SK-N-SH (cell line): ENCODE measurements around the gene GPNMB. TPM values are rescaled to one million over a fixed set of nuclear protein-coding genes. Genes with fewer than 3 reads are reported as not detected.

Experiments
- CTCF ChIA-PET: fragments of 300-600, 350-600 bp; formaldehyde crosslinking; extraction: SDS; loops from one replicate; lab custom pipeline; 2021; lab: Yijun Ruan, JAX
- POLR2A ChIA-PET: fragments of 350-600 bp; sonication (Branson Sonifier 250); formaldehyde crosslinking; extraction: SDS; loops from one replicate; lab custom pipeline; 2020; ENCODE audit warnings: antibody characterized with exemption, inconsistent platforms; lab: Yijun Ruan, JAX
- DNase-seq: peaks from one replicate; pipeline ENCODE4 v3.0.0; 2012
- H2AFZ ChIP-seq: fragments of 200-600 bp; sonication (generic); 2 replicates; pipeline ENCODE4 v1.8.1; 2016; ENCODE audit warnings: antibody characterized with exemption, mild to moderate bottlenecking, low read depth
- H3F3A ChIP-seq: fragments of 200-600 bp; sonication (generic); replicated peaks from 2 replicates; pipeline ENCODE3; 2016; ENCODE audit warnings: antibody characterized with exemption, mild to moderate bottlenecking; ENCODE audit not compliant: insufficient read depth
- H3K27ac ChIP-seq, 2 experiments: fragments of 200-500 bp in 1 of 2; fragments of 200-600 bp in 1 of 2; sonication (Bioruptor generic) in 1 of 2; sonication (generic), shearing (Covaris generic) in 1 of 2; 2 replicates each; pipeline versions ENCODE4 v1.5.1 to v1.6.1; 2014 to 2016; ENCODE audit warnings: low read depth in 2 of 2, inconsistent platforms in 1 of 2, low read length in 1 of 2, mild to moderate bottlenecking in 1 of 2, mixed read lengths in 1 of 2
- H3K27me3 ChIP-seq: fragments of 200-600 bp; sonication (generic), shearing (Covaris generic); 2 replicates; pipeline ENCODE4 v1.6.1; 2016; ENCODE audit warnings: mixed run types; ENCODE audit not compliant: insufficient read depth
- H3K36me3 ChIP-seq, 2 experiments: fragments of 200-500 bp in 1 of 2; fragments of 200-600 bp in 1 of 2; sonication (Bioruptor generic) in 1 of 2; sonication (generic) in 1 of 2; replicated peaks in 1 of 2; 2 replicates each; pipeline versions ENCODE3 to v1.5.1; 2014 to 2016; ENCODE audit warnings: low read length in 1 of 2, mild to moderate bottlenecking in 1 of 2; ENCODE audit not compliant: insufficient read depth in 2 of 2, control insufficient read depth in 1 of 2
- H3K4me1 ChIP-seq, 2 experiments: fragments of 200-500 bp in 1 of 2; fragments of 200-600 bp in 1 of 2; sonication (Bioruptor generic) in 1 of 2; sonication (generic), shearing (Covaris generic) in 1 of 2; 2 replicates each; pipeline versions ENCODE4 v1.5.1 to v1.6.1; 2014 to 2016; ENCODE audit warnings: low read depth in 1 of 2, low read length in 1 of 2, mixed run types in 1 of 2; ENCODE audit not compliant: insufficient read depth in 2 of 2, control insufficient read depth in 1 of 2
- H3K4me2 ChIP-seq: fragments of 200-600 bp; sonication (generic), shearing (Covaris generic); 2 replicates; pipeline ENCODE4 v1.6.1; 2017; ENCODE audit warnings: mixed run types
- H3K4me3 ChIP-seq, 2 experiments: fragments of 200-500 bp in 1 of 2; fragments of 200-600 bp in 1 of 2; sonication (Bioruptor generic) in 1 of 2; sonication (generic), shearing (Covaris generic) in 1 of 2; 2 replicates each; pipeline versions ENCODE4 v1.5.1 to v1.8.1; 2014 to 2016; ENCODE audit warnings: low read depth in 2 of 2, inconsistent platforms in 1 of 2, low read length in 1 of 2, mild to moderate bottlenecking in 1 of 2, mixed read lengths in 1 of 2, moderate library complexity in 1 of 2
- H3K79me2 ChIP-seq: fragments of 200-600 bp; sonication (generic); 2 replicates; pipeline ENCODE4 v1.8.1; 2017; ENCODE audit warnings: mild to moderate bottlenecking; ENCODE audit not compliant: insufficient read depth
- H3K9ac ChIP-seq: fragments of 200-600 bp; sonication (generic); 2 replicates; pipeline ENCODE4 v1.6.1; 2017; ENCODE audit warnings: mixed run types
- H3K9me2 ChIP-seq: fragments of 200-600 bp; sonication (generic); 2 replicates; pipeline ENCODE4 v1.6.1; 2017; ENCODE audit warnings: mixed run types
- H3K9me3 ChIP-seq: fragments of 200-600 bp; sonication (generic); 2 replicates; pipeline ENCODE4 v1.6.1; 2017; ENCODE audit warnings: mixed run types, mild to moderate bottlenecking, moderate library complexity
- H4K20me1 ChIP-seq: fragments of 200-600 bp; sonication (generic); 2 replicates; pipeline ENCODE4 v1.6.1; 2017; ENCODE audit warnings: mild to moderate bottlenecking, mixed run types; ENCODE audit not compliant: insufficient read depth
- ELF1 ChIP-seq: IDR thresholded peaks from 2 replicates; pipeline ENCODE4 v1.4.0; 2012
- EZH2phosphoT487 ChIP-seq: fragments of 200-600 bp; sonication (generic); IDR thresholded peaks from 2 replicates; pipeline ENCODE4 v1.6.1; 2017; ENCODE audit warnings: low read depth, mixed run types, mild to moderate bottlenecking, antibody characterized with exemption, moderate library complexity, borderline replicate concordance
- FOXM1 ChIP-seq: IDR thresholded peaks from 2 replicates; pipeline ENCODE4 v1.4.0; 2012; ENCODE audit warnings: low read depth, mild to moderate bottlenecking
- GABPA ChIP-seq: IDR thresholded peaks from 2 replicates; pipeline ENCODE4 v1.4.0; 2012; ENCODE audit warnings: low read depth, mild to moderate bottlenecking
- GATA2 ChIP-seq: sonication (generic); formaldehyde crosslinking; IDR thresholded peaks from 2 replicates; pipeline ENCODE4 v1.5.0; 2020; ENCODE audit warnings: mild to moderate bottlenecking, missing genetic modification reagents
- JUND ChIP-seq: IDR thresholded peaks from 2 replicates; pipeline ENCODE4 v1.4.0; 2012
- MEF2A ChIP-seq: IDR thresholded peaks from 2 replicates; pipeline ENCODE4 v1.4.0; 2012; ENCODE audit warnings: low read depth, borderline replicate concordance
- MXI1 ChIP-seq: IDR thresholded peaks from 2 replicates; pipeline ENCODE4 v1.6.1; 2012; ENCODE audit warnings: mild to moderate bottlenecking, low read depth, low read length, improper control_type of control experiment
- NFIC ChIP-seq: IDR thresholded peaks from 2 replicates; pipeline ENCODE4 v1.4.0; 2012; ENCODE audit warnings: borderline replicate concordance
- NRF1 ChIP-seq: IDR thresholded peaks from 2 replicates; pipeline ENCODE4 v1.6.1; 2012; ENCODE audit warnings: low read depth, mild to moderate bottlenecking, low read length
- RAD21 ChIP-seq: IDR thresholded peaks from 2 replicates; pipeline ENCODE4 v1.6.1; 2012; ENCODE audit warnings: mild to moderate bottlenecking, low read length
- RCOR1 ChIP-seq: fragments of 150-350 bp; IDR thresholded peaks from 2 replicates; pipeline ENCODE4 v1.6.1; 2017; ENCODE audit warnings: antibody characterized with exemption, low read length
- SIN3A ChIP-seq: IDR thresholded peaks from 2 replicates; pipeline ENCODE4 v1.6.1; 2012; ENCODE audit warnings: low read depth, mild to moderate bottlenecking, low read length, moderate library complexity, borderline replicate concordance
- SMC3 ChIP-seq: IDR thresholded peaks from 2 replicates; pipeline ENCODE4 v1.6.1; 2012; ENCODE audit warnings: low read depth, low read length, improper control_type of control experiment
- TAF1 ChIP-seq: IDR thresholded peaks from 2 replicates; pipeline ENCODE4 v1.6.1; 2012; ENCODE audit warnings: low read depth, mild to moderate bottlenecking, low read length, moderate library complexity, borderline replicate concordance
- TEAD4 ChIP-seq: IDR thresholded peaks from 2 replicates; pipeline ENCODE4 v1.4.0; 2012; ENCODE audit warnings: mild to moderate bottlenecking, borderline replicate concordance; ENCODE audit not compliant: insufficient read depth
- YY1 ChIP-seq: IDR thresholded peaks from 2 replicates; pipeline ENCODE4 v1.4.0; 2012; ENCODE audit warnings: low read depth, mild to moderate bottlenecking
- WGBS: methylation state at CpG from one replicate; pipeline ENCODE4 v1.1.6; 2017; ENCODE audit warnings: low lambda C conversion rate; 5-methylcytosine and 5-hydroxymethylcytosine counted together
- polyA plus RNA-seq, 3 experiments: library from polyadenylated mRNA; depleted of rRNA; stranded (reverse); fragments of >200 nt; gene quantifications; 2 replicates each; pipeline ENCODE4 v1.2.3, GENCODE V29; 2012
- TF ChIP-seq, protein P1 (sequence below): IDR thresholded peaks from 2 replicates; pipeline ENCODE4 v1.4.0; 2012; ENCODE audit warnings: low read depth, borderline replicate concordance
- TF ChIP-seq, protein P2 (sequence below): fragments of 150-350 bp; IDR thresholded peaks from 2 replicates; pipeline ENCODE4 v1.6.1; 2016; ENCODE audit warnings: mild to moderate bottlenecking, low read depth, low read length
- TF ChIP-seq, protein P3 (sequence below): IDR thresholded peaks from 2 replicates; pipeline ENCODE4; 2012
- TF ChIP-seq, protein P4 (sequence below): IDR thresholded peaks from 2 replicates; pipeline ENCODE4 v1.4.0; 2012; ENCODE audit warnings: low read depth, borderline replicate concordance
- TF ChIP-seq, protein P5 (sequence below): IDR thresholded peaks from 2 replicates; pipeline ENCODE4 v1.4.0; 2012; ENCODE audit warnings: low read depth

Gene GPNMB
- polyA plus RNA-seq, 1 of the 3 experiments (the other 2 are of a cell fraction), result 13.8 TPM

DNA sequence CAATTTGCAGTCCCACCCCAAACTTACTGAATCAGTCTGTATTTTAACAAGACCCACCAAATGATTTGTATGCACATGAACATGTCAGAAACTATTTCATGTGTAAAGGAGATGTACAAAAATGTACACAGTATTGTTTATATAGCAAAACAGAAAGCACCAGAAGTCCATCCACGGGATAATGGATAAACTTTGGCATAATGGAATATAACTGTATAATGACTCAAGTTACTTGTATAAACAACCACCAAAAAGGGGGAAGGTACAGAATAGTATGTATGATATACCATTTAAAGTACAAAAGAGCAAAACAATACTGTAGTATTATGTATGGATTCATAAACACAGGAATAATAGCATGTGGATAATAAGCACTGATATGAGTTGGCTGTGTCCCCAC is 42.3 kb upstream of the GPNMB start:
- DNase-seq, result no peak
- Histone ChIP-seq H3K27ac (no peak overlapping the region), H3F3A (peaks cover 5% of the 10 kb centered on the region), H3K36me3 (peaks cover 29 to 30% of the 10 kb centered on the region in 2 experiments), H3K79me2 (no peaks in the 10 kb centered on the region), H3K4me2 (no peak overlapping the region), H2AFZ (no peak overlapping the region), H3K9ac (no peak overlapping the region), H3K27me3 (no peaks in the 10 kb centered on the region), H3K4me1 (peaks cover 0 to 14% of the 10 kb centered on the region in 2 experiments; a peak in 2 of 4 replicates), H3K9me2 (no peaks in the 10 kb centered on the region), H3K9me3 (no peaks in the 10 kb centered on the region), H4K20me1 (no peaks in the 10 kb centered on the region), H3K4me3 (no peak overlapping the region)
- ChIA-PET CTCF (interaction anchor here (1.7 to 3.3 kb wide), 4 partner anchors 20 to 73 kb away, joined by 6 to 14 read pairs (median 8); no protein-coding TSS in a partner anchor), POLR2A (no interaction called here)
- 91% methylated on average over 1 of the region's 1 CpG for WGBS
- TF ChIP-seq, protein P1, sequence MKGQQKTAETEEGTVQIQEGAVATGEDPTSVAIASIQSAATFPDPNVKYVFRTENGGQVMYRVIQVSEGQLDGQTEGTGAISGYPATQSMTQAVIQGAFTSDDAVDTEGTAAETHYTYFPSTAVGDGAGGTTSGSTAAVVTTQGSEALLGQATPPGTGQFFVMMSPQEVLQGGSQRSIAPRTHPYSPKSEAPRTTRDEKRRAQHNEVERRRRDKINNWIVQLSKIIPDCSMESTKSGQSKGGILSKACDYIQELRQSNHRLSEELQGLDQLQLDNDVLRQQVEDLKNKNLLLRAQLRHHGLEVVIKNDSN, result no peak
- no peak for TF ChIP-seq NFIC
- no peak for TF ChIP-seq TEAD4
- TF ChIP-seq EZH2phosphoT487, result no peak
- no peak for TF ChIP-seq ELF1
- no peak for TF ChIP-seq SMC3
- TF ChIP-seq GATA2 (CRISPR knock-in tag), result no peak
- no peak for TF ChIP-seq YY1
- no peak for TF ChIP-seq TAF1
- no peak for TF ChIP-seq JUND

DNA sequence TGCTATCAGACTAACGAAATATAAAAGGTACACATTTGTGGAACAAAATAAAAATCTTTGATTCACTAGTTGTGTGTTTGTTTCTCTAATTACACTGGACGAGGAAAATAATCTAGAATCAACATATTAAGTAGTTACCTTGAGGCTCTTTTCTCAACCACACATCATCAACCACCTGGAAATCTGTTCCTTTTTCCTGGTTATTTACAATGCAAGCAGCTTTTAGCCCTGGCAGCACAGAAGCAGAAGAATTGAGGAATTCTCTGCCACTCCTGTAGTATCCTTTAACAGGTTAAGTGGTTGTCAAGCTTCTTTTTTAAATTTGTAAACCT is 41.0 kb upstream of the GPNMB start:
- H3K79me2 ChIP-seq, result no peaks in the 10 kb centered on the region
- H3K9me3 ChIP-seq, result no peaks in the 10 kb centered on the region
- H3K27ac ChIP-seq, result peak overlapping the region in 1 of 2 experiments; percentile 86; a peak in 2 of 4 replicates
- H3K9me2 ChIP-seq, result no peaks in the 10 kb centered on the region
- H4K20me1 ChIP-seq, result no peaks in the 10 kb centered on the region
- no peaks in the 10 kb centered on the region for H3K27me3 ChIP-seq
- H3K4me1 ChIP-seq, result peaks cover 0 to 14% of the 10 kb centered on the region in 2 experiments; a peak in 2 of 4 replicates
- CTCF ChIA-PET, result interaction anchor here (1.0 to 2.2 kb wide), 5 partner anchors 11 to 120 kb away, joined by 3 to 8 read pairs (median 4); no protein-coding TSS in a partner anchor
- DNase-seq, result no peak
- H3K9ac ChIP-seq, result no peak overlapping the region
- peaks cover 5% of the 10 kb centered on the region for H3F3A ChIP-seq
- H2AFZ ChIP-seq, result no peak overlapping the region
- H3K4me3 ChIP-seq, result no peak overlapping the region
- POLR2A ChIA-PET, result no interaction called here
- H3K4me2 ChIP-seq, result no peak overlapping the region
- 90% methylated on average over 2 of the region's 2 CpGs for WGBS
- TF ChIP-seq MEF2A, result no peak
- TF ChIP-seq, protein P2, sequence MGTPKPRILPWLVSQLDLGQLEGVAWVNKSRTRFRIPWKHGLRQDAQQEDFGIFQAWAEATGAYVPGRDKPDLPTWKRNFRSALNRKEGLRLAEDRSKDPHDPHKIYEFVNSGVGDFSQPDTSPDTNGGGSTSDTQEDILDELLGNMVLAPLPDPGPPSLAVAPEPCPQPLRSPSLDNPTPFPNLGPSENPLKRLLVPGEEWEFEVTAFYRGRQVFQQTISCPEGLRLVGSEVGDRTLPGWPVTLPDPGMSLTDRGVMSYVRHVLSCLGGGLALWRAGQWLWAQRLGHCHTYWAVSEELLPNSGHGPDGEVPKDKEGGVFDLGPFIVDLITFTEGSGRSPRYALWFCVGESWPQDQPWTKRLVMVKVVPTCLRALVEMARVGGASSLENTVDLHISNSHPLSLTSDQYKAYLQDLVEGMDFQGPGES, result no peak
- TF ChIP-seq, protein P3, sequence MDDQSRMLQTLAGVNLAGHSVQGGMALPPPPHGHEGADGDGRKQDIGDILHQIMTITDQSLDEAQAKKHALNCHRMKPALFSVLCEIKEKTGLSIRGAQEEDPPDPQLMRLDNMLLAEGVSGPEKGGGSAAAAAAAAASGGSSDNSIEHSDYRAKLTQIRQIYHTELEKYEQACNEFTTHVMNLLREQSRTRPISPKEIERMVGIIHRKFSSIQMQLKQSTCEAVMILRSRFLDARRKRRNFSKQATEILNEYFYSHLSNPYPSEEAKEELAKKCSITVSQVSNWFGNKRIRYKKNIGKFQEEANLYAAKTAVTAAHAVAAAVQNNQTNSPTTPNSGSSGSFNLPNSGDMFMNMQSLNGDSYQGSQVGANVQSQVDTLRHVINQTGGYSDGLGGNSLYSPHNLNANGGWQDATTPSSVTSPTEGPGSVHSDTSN, result no peak
- no peak for TF ChIP-seq TAF1
- TF ChIP-seq, protein P1, result no peak
- no peak for TF ChIP-seq MXI1
- TF ChIP-seq GABPA, result no peak
- TF ChIP-seq, protein P4, sequence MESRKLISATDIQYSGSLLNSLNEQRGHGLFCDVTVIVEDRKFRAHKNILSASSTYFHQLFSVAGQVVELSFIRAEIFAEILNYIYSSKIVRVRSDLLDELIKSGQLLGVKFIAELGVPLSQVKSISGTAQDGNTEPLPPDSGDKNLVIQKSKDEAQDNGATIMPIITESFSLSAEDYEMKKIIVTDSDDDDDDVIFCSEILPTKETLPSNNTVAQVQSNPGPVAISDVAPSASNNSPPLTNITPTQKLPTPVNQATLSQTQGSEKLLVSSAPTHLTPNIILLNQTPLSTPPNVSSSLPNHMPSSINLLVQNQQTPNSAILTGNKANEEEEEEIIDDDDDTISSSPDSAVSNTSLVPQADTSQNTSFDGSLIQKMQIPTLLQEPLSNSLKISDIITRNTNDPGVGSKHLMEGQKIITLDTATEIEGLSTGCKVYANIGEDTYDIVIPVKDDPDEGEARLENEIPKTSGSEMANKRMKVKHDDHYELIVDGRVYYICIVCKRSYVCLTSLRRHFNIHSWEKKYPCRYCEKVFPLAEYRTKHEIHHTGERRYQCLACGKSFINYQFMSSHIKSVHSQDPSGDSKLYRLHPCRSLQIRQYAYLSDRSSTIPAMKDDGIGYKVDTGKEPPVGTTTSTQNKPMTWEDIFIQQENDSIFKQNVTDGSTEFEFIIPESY, result no peak
- TF ChIP-seq, protein P5, sequence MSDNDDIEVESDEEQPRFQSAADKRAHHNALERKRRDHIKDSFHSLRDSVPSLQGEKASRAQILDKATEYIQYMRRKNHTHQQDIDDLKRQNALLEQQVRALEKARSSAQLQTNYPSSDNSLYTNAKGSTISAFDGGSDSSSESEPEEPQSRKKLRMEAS, result no peak
- TF ChIP-seq RAD21, result no peak
- TF ChIP-seq EZH2phosphoT487, result no peak
- no peak for TF ChIP-seq FOXM1
- TF ChIP-seq SIN3A, result no peak
- TF ChIP-seq RCOR1, result no peak
- TF ChIP-seq NRF1, result no peak
- no peak for TF ChIP-seq TEAD4
- peaks cover 16 to 17% of the 10 kb centered on the region in 2 experiments for H3K36me3 ChIP-seq
